Gastrocnemius medialis (tissue), 4 donors: ENCODE results near the gene E2F1. TPM values are rescaled to one million over a fixed set of nuclear protein-coding genes. Genes with fewer than 3 reads are reported as not detected.

ENCODE experiments used
- ATAC-seq, 2 donors: fragments of 150-250 bp; one replicate each; pipeline ENCODE4 v1.9.1; 2016
- DNase-seq, 2 donors: peaks; one replicate each; pipeline ENCODE4 v3.0.0-alpha.2; 2019
- H3K27ac ChIP-seq, 4 donors: fragments of 200-600 bp; sonication (generic); 1 replicate in 1 of 4; 2 replicates in 3 of 4; pipeline ENCODE4 v1.5.1; 2016 to 2018; ENCODE audit warnings: mild to moderate bottlenecking in 2 of 4, moderate library complexity in 1 of 4
- H3K27me3 ChIP-seq, 3 donors: fragments of 200-600 bp; sonication (generic) in 2 of 3; 1 replicate in 1 of 3; 2 replicates in 2 of 3; pipeline versions ENCODE4 v1.5.1 to v1.6.0; 2016 to 2019; ENCODE audit warnings: mild to moderate bottlenecking in 1 of 3, moderate library complexity in 1 of 3
- H3K36me3 ChIP-seq, 2 donors: fragments of 200-600 bp; sonication (generic) in 1 of 2; one replicate each; pipeline ENCODE4 v1.5.1; 2017 to 2018
- H3K4me1 ChIP-seq, 2 donors: fragments of 200-600 bp; sonication (generic) in 1 of 2; one replicate each; pipeline ENCODE4 v1.5.1; 2016 to 2017; ENCODE audit warnings: mild to moderate bottlenecking in 2 of 2
- H3K4me3 ChIP-seq, 4 donors: fragments of 200-600 bp; sonication (generic) in 3 of 4; 1 replicate in 1 of 4; 2 replicates in 3 of 4; pipeline ENCODE4 v1.5.1; 2016 to 2019; ENCODE audit warnings: mild to moderate bottlenecking in 2 of 4
- H3K9me3 ChIP-seq, 3 donors: fragments of 200-600 bp; sonication (generic) in 2 of 3; 1 replicate in 1 of 3; 2 replicates in 2 of 3; pipeline ENCODE4 v1.5.1; 2016 to 2019
- CTCF ChIP-seq, 5 experiments: fragments of 450-650 bp in 3 of 5; fragments of 200-600 bp in 2 of 5; sonication (generic) in 2 of 5; IDR thresholded peaks in 4 of 5; conservative IDR thresholded peaks in 1 of 5; 1 replicate in 4 of 5; 2 replicates in 1 of 5; pipeline ENCODE4 v1.5.1; 2016 to 2019; ENCODE audit warnings: antibody characterized with exemption in 5 of 5, mild to moderate bottlenecking in 3 of 5, moderate library complexity in 3 of 5
- POLR2A ChIP-seq, 2 donors: fragments of 450-650 bp; IDR thresholded peaks; one replicate each; pipeline ENCODE4 v1.6.1; 2017; ENCODE audit warnings: antibody characterized with exemption in 2 of 2, mild to moderate bottlenecking in 2 of 2, moderate library complexity in 2 of 2
- in situ Hi-C, 4 donors: fragments of 200-750 bp; cut with MboI; loops; one replicate each; pipeline versions ENCODE4 v1.15.0 to v1.8.0; 2017; ENCODE audit warnings: low sequenced_read_pairs in 4 of 4
- intact Hi-C: fragments of 100-400 bp; cut with DNase I; formaldehyde crosslinking; loops from one replicate; pipeline ENCODE4 v1.15.1; 2023; ENCODE audit warnings: low total_unique reads
- total RNA-seq, 4 donors: library from RNA; depleted of rRNA; stranded (reverse); fragments of >200 nt; gene quantifications; one replicate each; pipeline versions ENCODE4 v1.1.0 to v1.2.3, GENCODE V29; 2016

E2F1 gene
- total RNA-seq, 4 donors from 2014 or later: 1.00 to 2.0 (median 1.4) TPM; not detected in 1

DNA sequence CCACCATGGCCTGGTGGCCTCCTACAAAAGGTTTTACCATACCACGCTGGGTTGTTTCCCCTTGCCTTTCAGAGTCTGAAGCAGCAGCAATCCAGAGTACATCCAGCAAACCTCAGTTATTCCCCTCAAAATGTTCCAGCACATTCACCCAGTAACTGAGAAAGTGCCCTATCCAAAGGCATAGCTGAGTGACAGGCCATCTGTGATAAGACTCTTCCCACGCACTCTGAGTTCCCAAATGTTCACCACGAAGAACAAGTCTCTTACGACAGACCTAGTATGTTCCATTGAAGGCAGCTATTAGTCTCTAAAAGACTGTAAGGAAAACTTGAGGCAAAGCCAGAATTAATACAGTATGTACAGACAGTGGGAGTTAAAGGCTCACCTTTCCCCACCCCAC lies 55.7 kb downstream of the E2F1 start:
- TF ChIP-seq POLR2A (IDR thresholded peaks at IDR 0.05) (no peak), CTCF (IDR thresholded peaks at IDR 0.05 in 4 of 5, conservative IDR thresholded peaks at IDR 0.05 in 1 of 5) (no peak)
- ATAC-seq (peak in 1 of 2 donors; percentile 35), DNase-seq (no peak)
- intact Hi-C loops (no loop called here), in situ Hi-C loops (no loop called here)
- H3K27ac ChIP-seq: no peak overlapping the region
- peaks cover 4 to 38% of the 10 kb centered on the region in 2 donors for H3K36me3 ChIP-seq
- H3K27me3 ChIP-seq: no peaks in the 10 kb centered on the region
- H3K4me3 ChIP-seq: no peak overlapping the region
- no peaks in the 10 kb centered on the region for H3K9me3 ChIP-seq
- peaks cover 0 to 4% of the 10 kb centered on the region in 2 donors for H3K4me1 ChIP-seq

DNA sequence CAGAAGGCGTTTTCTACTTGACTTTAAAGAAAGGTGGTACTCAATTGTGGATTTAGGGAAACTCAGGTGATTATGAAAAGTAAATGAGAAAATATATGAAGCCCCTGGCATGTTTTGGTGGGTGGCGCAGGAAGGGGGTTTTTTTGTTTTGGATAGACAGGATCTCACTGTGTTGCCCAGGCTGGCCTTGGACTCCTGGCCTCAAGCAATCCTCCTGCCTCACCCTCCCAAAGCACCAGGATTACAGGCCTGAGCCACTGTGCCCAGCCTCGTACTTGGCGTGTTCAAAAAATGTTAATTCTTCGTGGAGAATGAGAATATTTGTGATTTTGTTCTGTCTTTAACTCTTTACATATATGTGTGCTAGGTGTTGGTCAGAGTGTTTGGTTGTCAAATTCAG lies 56.2 kb downstream of the E2F1 start:
- in situ Hi-C loops (no loop called here), intact Hi-C loops (no loop called here)
- no peak for ATAC-seq

GRCh38 chr20:33629533-33629932 lies 56.7 kb downstream of the E2F1 start:
- DNase-seq (no peak), ATAC-seq (no peak)
- H3K9me3 ChIP-seq: no peaks in the 10 kb centered on the region
- peaks cover 4 to 47% of the 10 kb centered on the region in 2 donors for H3K36me3 ChIP-seq
- in situ Hi-C loops (no loop called here), intact Hi-C loops (no loop called here)
- H3K4me3 ChIP-seq: no peak overlapping the region
- no peaks in the 10 kb centered on the region for H3K27me3 ChIP-seq
- H3K4me1 ChIP-seq: no peaks in the 10 kb centered on the region
- no peak for TF ChIP-seq POLR2A (IDR thresholded peaks at IDR 0.05)
- no peak for TF ChIP-seq CTCF (IDR thresholded peaks at IDR 0.05 in 4 of 5, conservative IDR thresholded peaks at IDR 0.05 in 1 of 5)
- H3K27ac ChIP-seq: no peak overlapping the region

More for the DNA sequence above, 56.2 kb downstream of the E2F1 start:
- TF ChIP-seq POLR2A (IDR thresholded peaks at IDR 0.05) (no peak), CTCF (IDR thresholded peaks at IDR 0.05 in 4 of 5, conservative IDR thresholded peaks at IDR 0.05 in 1 of 5) (no peak)
- Histone ChIP-seq H3K27me3 (no peaks in the 10 kb centered on the region), H3K4me1 (no peaks in the 10 kb centered on the region), H3K4me3 (no peak overlapping the region), H3K36me3 (peaks cover 4 to 43% of the 10 kb centered on the region in 2 donors), H3K9me3 (no peaks in the 10 kb centered on the region), H3K27ac (no peak overlapping the region)
- no peak for DNase-seq

GRCh38 chr20:33627577-33628216 lies 58.5 kb downstream of the E2F1 start:
- intact Hi-C loops: no loop called here
- Histone ChIP-seq H3K27me3 (no peaks in the 10 kb centered on the region), H3K9me3 (no peaks in the 10 kb centered on the region), H3K36me3 (peaks cover 4 to 58% of the 10 kb centered on the region in 2 donors), H3K4me3 (no peak overlapping the region), H3K27ac (no peak overlapping the region), H3K4me1 (no peaks in the 10 kb centered on the region)
- ATAC-seq (no peak), DNase-seq (no peak)
- no peak for TF ChIP-seq POLR2A (IDR thresholded peaks at IDR 0.05)
- TF ChIP-seq CTCF (IDR thresholded peaks at IDR 0.05 in 4 of 5, conservative IDR thresholded peaks at IDR 0.05 in 1 of 5): no peak
- in situ Hi-C loops: no loop called here

- TF ChIP-seq POLR2A (IDR thresholded peaks at IDR 0.05) (no peak), CTCF (IDR thresholded peaks at IDR 0.05 in 4 of 5, conservative IDR thresholded peaks at IDR 0.05 in 1 of 5) (no peak)
- DNase-seq: no peak
- peaks cover 4 to 59% of the 10 kb centered on the region in 2 donors for H3K36me3 ChIP-seq
Observed at GRCh38 chr20:33626190-33626589, 60.0 kb downstream of the E2F1 start.

More at GRCh38 chr20:33626190-33626589, 60.0 kb downstream of the E2F1 start:
- Histone ChIP-seq H3K4me3 (no peak overlapping the region), H3K27me3 (no peaks in the 10 kb centered on the region), H3K4me1 (no peaks in the 10 kb centered on the region), H3K27ac (no peak overlapping the region), H3K9me3 (no peaks in the 10 kb centered on the region)
- no peak for ATAC-seq
- intact Hi-C loops (no loop called here), in situ Hi-C loops (no loop called here)
